Endothelial cell (in vitro differentiated cells): ENCODE results near the gene THEMIS2. TPM values are rescaled to one million over a fixed set of nuclear protein-coding genes. Genes with fewer than 3 reads are reported as not detected.
A peak's percentile ranks its signal among the peaks of the same experiment; 100 is the strongest.

Experiments used
- DNase-seq: peaks from one replicate; pipeline ENCODE4 v3.0.0; 2021; ENCODE audit warnings: low spot score
- H3K27ac Mint-ChIP-seq: one replicate; pipeline ENCODE4 v1.8.0; 2021; ENCODE audit warnings: mixed read lengths, inconsistent platforms; ENCODE audit not compliant: unreplicated experiment
- H3K27me3 Mint-ChIP-seq: one replicate; pipeline ENCODE4 v1.8.0; 2021; ENCODE audit warnings: mild to moderate bottlenecking, moderate library complexity, mixed read lengths, inconsistent platforms; ENCODE audit not compliant: unreplicated experiment
- H3K36me3 Mint-ChIP-seq: one replicate; pipeline ENCODE4 v1.8.0; 2021; ENCODE audit warnings: mild to moderate bottlenecking, low read depth, mixed read lengths, inconsistent platforms; ENCODE audit not compliant: unreplicated experiment
- H3K4me1 Mint-ChIP-seq: one replicate; pipeline ENCODE4 v1.8.0; 2021; ENCODE audit warnings: mild to moderate bottlenecking, mixed read lengths, inconsistent platforms; ENCODE audit not compliant: unreplicated experiment
- H3K4me3 Mint-ChIP-seq: one replicate; pipeline ENCODE4 v1.8.0; 2021; ENCODE audit warnings: mild to moderate bottlenecking, mixed read lengths, inconsistent platforms; ENCODE audit not compliant: unreplicated experiment
- H3K9me3 Mint-ChIP-seq: one replicate; pipeline ENCODE4 v1.8.0; 2021; ENCODE audit warnings: mixed read lengths, inconsistent platforms; ENCODE audit not compliant: unreplicated experiment
- total RNA-seq: library from RNA; stranded (reverse); fragmentation: NEBNext Ultra II Directional; extraction: Animal tissue kit (Norgen Biotek cat#: 25700); gene quantifications from one replicate; pipeline ENCODE4 v1.2.1, GENCODE V29; 2021; ENCODE audit not compliant: unreplicated experiment
- TF ChIP-seq, protein P1 (sequence below): fragments of 200-600 bp; sonication (generic); IDR thresholded peaks from one replicate; pipeline ENCODE4 v1.5.0; 2021; ENCODE audit warnings: antibody characterized with exemption; ENCODE audit not compliant: unreplicated experiment

The THEMIS2 gene
- total RNA-seq, 1 donor from 2014 or later = 9.6 TPM

GRCh38 chr1:27931184-27931583 lies 58.8 kb downstream of the THEMIS2 start:
- DNase-seq = no peak
- H3K27ac Mint-ChIP-seq = no peak overlapping the region
- no peak overlapping the region for H3K4me3 Mint-ChIP-seq
- no peaks in the 10 kb centered on the region for H3K9me3 Mint-ChIP-seq
- TF ChIP-seq, protein P1, sequence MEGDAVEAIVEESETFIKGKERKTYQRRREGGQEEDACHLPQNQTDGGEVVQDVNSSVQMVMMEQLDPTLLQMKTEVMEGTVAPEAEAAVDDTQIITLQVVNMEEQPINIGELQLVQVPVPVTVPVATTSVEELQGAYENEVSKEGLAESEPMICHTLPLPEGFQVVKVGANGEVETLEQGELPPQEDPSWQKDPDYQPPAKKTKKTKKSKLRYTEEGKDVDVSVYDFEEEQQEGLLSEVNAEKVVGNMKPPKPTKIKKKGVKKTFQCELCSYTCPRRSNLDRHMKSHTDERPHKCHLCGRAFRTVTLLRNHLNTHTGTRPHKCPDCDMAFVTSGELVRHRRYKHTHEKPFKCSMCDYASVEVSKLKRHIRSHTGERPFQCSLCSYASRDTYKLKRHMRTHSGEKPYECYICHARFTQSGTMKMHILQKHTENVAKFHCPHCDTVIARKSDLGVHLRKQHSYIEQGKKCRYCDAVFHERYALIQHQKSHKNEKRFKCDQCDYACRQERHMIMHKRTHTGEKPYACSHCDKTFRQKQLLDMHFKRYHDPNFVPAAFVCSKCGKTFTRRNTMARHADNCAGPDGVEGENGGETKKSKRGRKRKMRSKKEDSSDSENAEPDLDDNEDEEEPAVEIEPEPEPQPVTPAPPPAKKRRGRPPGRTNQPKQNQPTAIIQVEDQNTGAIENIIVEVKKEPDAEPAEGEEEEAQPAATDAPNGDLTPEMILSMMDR = no peak
- peaks cover 13% of the 10 kb centered on the region for H3K4me1 Mint-ChIP-seq
- no peaks in the 10 kb centered on the region for H3K36me3 Mint-ChIP-seq
- peaks cover 6% of the 10 kb centered on the region for H3K27me3 Mint-ChIP-seq

GRCh38 chr1:27931759-27932158 lies 59.4 kb downstream of the THEMIS2 start:
- H3K9me3 Mint-ChIP-seq = no peaks in the 10 kb centered on the region
- H3K4me3 Mint-ChIP-seq = no peak overlapping the region
- H3K36me3 Mint-ChIP-seq = no peaks in the 10 kb centered on the region
- DNase-seq = no peak
- H3K27ac Mint-ChIP-seq = no peak overlapping the region
- TF ChIP-seq, protein P1 = no peak
- peaks cover 13% of the 10 kb centered on the region for H3K4me1 Mint-ChIP-seq
- H3K27me3 Mint-ChIP-seq = peaks cover 6% of the 10 kb centered on the region

DNA sequence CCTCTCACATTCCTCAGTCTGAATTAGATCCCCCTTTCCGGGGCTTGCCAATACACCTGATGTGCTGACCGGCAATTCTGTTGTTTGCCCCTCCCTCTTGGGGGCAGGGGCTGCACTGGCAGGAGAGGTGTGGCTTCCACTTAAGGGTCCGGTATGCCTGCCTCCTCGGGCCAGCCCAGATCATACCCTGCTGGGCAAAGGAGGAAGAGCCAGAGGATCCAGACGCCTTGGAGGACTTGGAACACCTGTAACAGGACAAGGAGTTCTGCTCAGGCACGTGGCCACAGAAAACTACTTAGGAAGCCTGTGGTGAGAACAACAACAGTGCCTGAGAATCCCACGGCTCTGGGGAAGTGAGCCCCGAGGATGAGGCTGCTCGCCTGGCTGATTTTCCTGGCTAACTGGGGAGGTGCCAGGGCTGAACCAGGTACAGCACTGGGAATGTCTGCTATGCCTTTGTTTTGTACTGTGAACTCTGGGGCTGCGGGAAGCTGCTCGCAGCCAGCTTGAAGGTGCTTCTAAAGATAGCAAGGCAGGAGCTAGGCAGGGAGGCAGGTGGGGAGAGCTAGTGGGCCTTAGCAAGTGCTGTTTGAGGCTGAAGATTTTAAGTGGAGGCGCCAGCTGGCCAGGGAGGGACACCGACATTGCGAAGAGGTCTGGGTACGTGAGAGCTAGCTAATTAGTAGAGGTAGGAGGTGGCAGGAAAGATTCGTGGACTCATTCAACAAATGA lies 62.6 kb downstream of the THEMIS2 start, which contains the start of gene SMPDL3B:
SMPDL3B (plus strand) TSS at position 183 of the 732 bp plus-strand sequence; CDS start at position 367, 184 bp downstream.
- Mint-ChIP-seq H3K9me3 (no peaks in the 10 kb centered on the region), H3K27me3 (peaks cover 6% of the 10 kb centered on the region), H3K4me1 (peaks cover 14% of the 10 kb centered on the region), H3K4me3 (peak within 1 kb of the TSS; percentile 81), H3K27ac (no peak within 1 kb of the TSS), H3K36me3 (no peaks in the 10 kb centered on the region)
- TF ChIP-seq, protein P1 = no peak
- DNase-seq = peak; percentile 63

DNA sequence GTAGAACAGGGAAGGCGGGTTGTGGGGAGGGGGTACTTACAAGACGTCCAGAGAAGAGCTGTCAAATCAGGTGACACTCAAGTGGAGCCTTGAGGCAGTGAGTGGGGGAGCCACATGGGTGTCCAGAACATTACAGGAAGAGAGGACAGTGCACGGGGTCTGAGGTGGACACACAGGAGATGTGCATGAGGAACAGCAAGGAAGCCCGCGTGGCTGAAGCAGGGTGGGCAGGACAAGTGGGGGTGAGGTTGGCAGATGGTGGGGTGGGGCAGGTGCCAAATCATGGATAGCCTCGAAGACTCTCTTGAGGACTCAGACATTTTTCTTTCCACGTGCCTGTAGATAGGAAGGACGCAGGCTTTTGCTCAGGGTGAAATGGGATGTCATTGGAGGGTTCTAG lies 63.4 kb downstream of the THEMIS2 start:
- Mint-ChIP-seq H3K9me3 (no peaks in the 10 kb centered on the region), H3K27me3 (peaks cover 6% of the 10 kb centered on the region), H3K4me3 (peak overlapping the region; percentile 81), H3K36me3 (no peaks in the 10 kb centered on the region), H3K4me1 (peaks cover 22% of the 10 kb centered on the region), H3K27ac (no peak overlapping the region)
- DNase-seq = no peak
- TF ChIP-seq, protein P1 = no peak

Other genes with a start within 250 kb of the THEMIS2 start
- gene FGR, start 237.4 kb upstream of the THEMIS2 start, total RNA-seq = 0.46 TPM
- 9.7 TPM for gene IFI6, start 200.4 kb upstream of the THEMIS2 start, total RNA-seq
- 5.3 TPM for gene FAM76A, start 146.6 kb upstream of the THEMIS2 start, total RNA-seq
- gene STX12, start 99.3 kb upstream of the THEMIS2 start, total RNA-seq = 52.4 TPM
- 46.9 TPM for gene PPP1R8, start 41.8 kb upstream of the THEMIS2 start, total RNA-seq
- gene RPA2, start 42.0 kb downstream of the THEMIS2 start, total RNA-seq = 34.6 TPM
- gene SMPDL3B, start 62.5 kb downstream of the THEMIS2 start, total RNA-seq = 3.3 TPM
- 20.1 TPM for gene XKR8, start 87.4 kb downstream of the THEMIS2 start, total RNA-seq
- 20.7 TPM for gene EYA3, start 216.1 kb downstream of the THEMIS2 start, total RNA-seq